NK-92 (cell line): Measurements from ENCODE around the gene SLC4A2.
A peak's percentile ranks its signal among the peaks of the same experiment; 100 is the strongest.
"Not testable (repeated sequence)": the region's sequence is repeated elsewhere in the genome, so short reads cannot be mapped to it uniquely, and the experiment has no call there.

ENCODE experiments used
- DNase-seq: peaks from one replicate; lab custom pipeline; 2025; ENCODE audit not compliant: unreplicated experiment; lab: John Stamatoyannopoulos, UW

The SLC4A2 gene, protein sequence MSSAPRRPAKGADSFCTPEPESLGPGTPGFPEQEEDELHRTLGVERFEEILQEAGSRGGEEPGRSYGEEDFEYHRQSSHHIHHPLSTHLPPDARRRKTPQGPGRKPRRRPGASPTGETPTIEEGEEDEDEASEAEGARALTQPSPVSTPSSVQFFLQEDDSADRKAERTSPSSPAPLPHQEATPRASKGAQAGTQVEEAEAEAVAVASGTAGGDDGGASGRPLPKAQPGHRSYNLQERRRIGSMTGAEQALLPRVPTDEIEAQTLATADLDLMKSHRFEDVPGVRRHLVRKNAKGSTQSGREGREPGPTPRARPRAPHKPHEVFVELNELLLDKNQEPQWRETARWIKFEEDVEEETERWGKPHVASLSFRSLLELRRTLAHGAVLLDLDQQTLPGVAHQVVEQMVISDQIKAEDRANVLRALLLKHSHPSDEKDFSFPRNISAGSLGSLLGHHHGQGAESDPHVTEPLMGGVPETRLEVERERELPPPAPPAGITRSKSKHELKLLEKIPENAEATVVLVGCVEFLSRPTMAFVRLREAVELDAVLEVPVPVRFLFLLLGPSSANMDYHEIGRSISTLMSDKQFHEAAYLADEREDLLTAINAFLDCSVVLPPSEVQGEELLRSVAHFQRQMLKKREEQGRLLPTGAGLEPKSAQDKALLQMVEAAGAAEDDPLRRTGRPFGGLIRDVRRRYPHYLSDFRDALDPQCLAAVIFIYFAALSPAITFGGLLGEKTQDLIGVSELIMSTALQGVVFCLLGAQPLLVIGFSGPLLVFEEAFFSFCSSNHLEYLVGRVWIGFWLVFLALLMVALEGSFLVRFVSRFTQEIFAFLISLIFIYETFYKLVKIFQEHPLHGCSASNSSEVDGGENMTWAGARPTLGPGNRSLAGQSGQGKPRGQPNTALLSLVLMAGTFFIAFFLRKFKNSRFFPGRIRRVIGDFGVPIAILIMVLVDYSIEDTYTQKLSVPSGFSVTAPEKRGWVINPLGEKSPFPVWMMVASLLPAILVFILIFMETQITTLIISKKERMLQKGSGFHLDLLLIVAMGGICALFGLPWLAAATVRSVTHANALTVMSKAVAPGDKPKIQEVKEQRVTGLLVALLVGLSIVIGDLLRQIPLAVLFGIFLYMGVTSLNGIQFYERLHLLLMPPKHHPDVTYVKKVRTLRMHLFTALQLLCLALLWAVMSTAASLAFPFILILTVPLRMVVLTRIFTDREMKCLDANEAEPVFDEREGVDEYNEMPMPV

DNA sequence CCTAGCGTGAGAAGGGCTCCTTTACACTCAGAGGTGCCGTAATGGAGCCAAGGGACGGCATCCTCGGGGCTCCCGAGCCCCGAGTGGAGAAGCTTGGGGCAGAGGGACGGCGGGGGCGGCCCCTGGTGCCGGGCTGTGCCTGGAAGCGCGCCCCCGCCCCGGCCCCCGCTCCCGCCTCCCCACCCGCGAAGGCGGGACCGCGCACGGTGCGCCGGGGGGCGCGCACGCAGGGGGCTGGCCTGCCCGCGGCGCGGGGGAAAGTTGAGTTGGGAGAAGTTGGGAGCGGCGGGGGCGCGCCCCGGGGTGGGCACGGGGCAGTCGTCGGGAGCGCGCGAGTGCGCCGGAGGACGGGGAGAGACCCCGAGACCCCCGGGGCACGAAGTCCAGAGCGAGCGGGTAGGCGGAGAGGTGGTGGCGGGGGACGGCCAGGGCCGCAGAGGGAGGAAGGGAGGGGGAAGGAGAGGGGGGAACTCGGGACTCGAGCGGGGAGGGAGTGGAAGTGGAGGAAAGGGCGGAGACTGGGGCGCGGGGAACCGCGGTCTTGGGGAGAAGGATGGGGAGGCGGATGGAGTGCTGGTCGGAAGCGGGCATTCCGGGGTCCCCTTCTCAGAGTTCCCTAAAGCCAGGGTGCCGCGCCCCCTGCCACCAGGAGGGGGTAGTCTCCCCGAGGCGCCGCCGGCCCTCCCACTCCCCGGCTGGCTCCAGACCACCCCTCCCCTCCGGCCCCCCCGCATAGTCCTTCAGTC lies at the start of gene SLC4A2:
Gene SLC4A2 (plus strand): TSS at position 223 of the 746 bp plus-strand sequence. CDS start 2,399 bp downstream, outside the sequence.
- no peak for DNase-seq

DNA sequence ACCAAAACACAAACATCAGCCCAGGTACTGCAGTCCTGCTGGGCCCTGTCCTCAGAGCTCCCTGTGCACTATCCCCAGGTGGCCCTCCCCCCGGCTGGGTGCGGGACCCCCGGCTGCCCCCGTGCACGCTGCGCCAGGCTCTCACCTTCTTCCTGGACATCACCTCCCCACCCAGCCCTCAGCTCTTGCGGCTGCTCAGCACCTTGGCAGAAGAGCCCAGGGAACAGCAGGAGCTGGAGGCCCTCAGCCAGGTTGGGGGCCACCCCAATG lies 49.4 kb upstream of the SLC4A2 start:
- no peak for DNase-seq

GRCh38 chr7:151010307-151011096 lies 48.9 kb upstream of the SLC4A2 start:
- DNase-seq: no peak

DNA sequence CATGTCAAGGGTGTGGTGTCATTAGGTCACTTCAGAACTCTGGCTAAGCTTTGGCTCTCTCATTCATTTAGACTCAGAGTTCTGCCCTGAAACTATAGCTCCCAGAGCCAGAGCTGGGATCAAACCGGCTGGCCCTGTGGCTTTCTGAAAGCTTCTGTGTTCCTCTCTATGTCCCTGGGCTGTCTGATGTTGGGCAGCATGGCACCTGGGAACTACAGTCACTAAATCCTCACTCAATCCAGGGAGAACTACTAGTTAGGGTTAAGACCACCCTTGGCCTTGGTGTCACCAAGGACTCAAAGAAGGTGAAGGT lies 48.3 kb upstream of the SLC4A2 start:
- no peak for DNase-seq

DNA sequence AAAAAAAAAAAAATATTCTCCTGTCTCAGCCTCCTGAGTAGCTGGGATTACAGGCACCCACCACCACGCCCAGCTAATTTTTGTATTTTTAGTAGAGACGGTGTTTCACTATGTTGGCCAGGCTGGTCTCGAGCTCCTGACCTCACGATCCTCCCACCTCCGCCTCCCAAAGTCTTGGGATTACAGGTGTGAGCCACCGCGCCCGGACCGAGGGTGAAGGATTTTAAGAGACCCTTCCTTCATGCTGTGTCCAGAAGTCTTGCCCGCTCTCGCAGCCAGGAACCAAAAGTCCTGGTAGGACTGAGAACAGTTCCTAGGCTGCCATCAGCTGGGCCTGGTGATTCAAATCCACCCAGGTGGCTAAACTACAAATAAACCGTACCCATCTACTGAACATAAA lies 47.8 kb upstream of the SLC4A2 start:
- not testable (repeated sequence) for DNase-seq

DNA sequence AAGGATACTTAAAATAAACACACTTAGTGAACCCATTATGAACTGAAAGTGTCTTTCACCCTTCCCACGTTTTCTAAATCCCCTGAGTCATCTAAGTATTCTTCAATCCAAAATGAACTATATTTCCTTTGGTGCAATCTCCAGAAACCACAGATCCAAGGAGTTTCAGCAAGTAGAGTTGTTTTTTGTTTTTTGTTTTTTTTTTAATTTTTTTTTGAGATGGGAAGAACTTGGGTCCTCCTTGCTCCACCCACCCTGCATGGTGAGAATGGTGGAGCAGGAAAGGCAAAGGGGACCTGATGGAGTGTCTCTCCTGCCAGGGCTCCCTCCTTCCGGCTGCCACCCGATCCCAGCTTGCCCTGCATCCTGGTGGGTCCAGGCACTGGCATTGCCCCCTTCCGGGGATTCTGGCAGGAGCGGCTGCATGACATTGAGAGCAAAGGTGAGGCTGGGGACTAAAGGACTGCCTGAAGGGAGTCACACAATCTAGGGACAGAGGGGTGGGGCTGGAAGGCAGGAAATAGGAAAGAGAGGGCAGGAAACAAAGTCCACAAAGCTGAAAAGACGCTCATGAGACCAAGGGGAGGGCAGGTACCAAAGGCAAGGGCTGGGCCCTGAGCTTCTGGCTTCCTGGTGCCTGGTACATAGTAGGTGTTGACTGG lies 47.2 kb upstream of the SLC4A2 start:
- no peak for DNase-seq

GRCh38 chr7:151012911-151013347 lies 46.5 kb upstream of the SLC4A2 start:
- DNase-seq: no peak

- no peak for DNase-seq
These were observed 46.0 kb upstream of the SLC4A2 start for GRCh38 chr7:151013356-151013732.

GRCh38 chr7:151013733-151014497 lies 45.5 kb upstream of the SLC4A2 start:
- DNase-seq: peak; percentile 48

- DNase-seq: no peak
These were observed 44.4 kb upstream of the SLC4A2 start for GRCh38 chr7:151014950-151015349.

GRCh38 chr7:151015967-151016366 lies 43.4 kb upstream of the SLC4A2 start:
- no peak for DNase-seq

- DNase-seq: no peak
These were observed 42.9 kb upstream of the SLC4A2 start for GRCh38 chr7:151016505-151016904.

GRCh38 chr7:151016942-151017341 lies 42.4 kb upstream of the SLC4A2 start:
- no peak for DNase-seq

DNA sequence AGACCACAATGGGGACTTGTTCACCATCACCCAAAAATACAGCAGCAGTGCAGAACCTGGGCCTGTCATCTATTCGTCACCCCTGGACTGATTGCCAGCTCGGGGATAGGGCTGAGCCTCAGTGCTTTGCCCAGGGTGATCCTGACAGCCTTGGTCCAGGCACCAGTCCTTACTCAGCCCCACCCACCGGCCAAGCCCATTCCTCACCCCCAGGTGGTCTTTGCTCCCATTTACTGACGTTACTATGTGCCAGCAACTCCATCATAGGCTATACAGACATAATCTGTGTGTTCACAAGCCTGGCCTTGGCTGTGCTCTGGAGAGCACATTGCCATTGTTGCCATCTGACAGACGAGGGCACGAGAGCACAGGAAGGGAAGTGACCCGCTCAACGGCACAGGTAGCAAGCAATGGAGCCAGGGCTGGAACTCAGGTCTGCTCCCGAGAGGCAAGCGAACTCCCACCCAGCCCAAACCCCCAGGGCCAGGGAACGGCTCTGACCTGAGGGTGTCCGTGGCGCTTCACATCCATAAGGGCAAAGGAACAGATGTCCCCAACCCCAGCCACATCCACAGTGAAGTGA lies 41.9 kb upstream of the SLC4A2 start:
- DNase-seq: no peak

DNA sequence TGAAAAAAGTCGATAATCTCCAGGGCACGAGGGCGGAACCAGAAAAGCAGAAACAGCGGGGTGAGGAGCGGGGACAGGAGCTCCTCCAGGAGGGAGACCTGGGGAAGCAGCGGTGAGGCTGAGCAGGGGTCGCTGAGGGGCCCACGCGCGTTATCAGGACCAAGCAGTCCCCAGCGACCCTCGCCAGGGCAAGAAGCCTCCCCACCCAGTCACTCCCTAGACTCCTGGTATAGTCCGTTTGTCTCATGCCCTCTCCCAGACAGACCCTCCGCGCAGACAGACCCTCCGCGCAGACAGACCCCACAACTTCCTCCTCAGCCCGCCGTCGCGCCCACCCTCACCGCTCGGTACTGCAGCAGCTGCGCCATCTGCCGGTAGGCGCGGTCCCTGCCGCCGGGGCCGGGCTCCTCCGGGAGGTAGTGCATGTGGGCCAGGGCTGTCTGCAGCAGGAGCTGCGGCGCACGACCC lies 41.4 kb upstream of the SLC4A2 start:
- no peak for DNase-seq

- no peak for DNase-seq
These were observed 40.8 kb upstream of the SLC4A2 start for GRCh38 chr7:151018421-151019129.

GRCh38 chr7:151019130-151019447 lies 40.3 kb upstream of the SLC4A2 start:
- DNase-seq: no peak

DNA sequence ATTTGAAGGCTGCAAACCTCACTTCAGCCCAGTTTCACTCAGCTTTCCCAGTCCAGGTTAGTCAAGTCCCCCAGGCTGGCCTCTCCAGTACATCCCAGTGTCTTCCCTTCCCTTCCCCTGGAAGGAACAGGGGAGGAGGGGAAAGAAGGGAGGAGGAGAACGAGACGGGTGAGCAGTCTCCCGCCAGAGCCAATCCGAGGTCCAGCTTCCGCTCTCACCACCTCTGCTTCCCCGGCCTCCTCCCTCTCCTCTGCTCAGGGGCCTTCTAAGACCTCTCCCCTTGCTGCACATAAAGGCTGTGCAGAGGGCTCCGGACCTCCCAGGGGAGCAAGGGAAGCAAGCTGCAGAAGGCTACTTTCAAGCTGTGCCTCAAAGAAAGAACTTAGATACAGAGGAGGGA lies 39.2 kb upstream of the SLC4A2 start:
- DNase-seq: no peak
